ENCODE results near the gene MCIDAS. TPM values are rescaled to one million over a fixed set of nuclear protein-coding genes. Genes with fewer than 3 reads are reported as not detected.

Gene MCIDAS
- total RNA-seq, 2 experiments from 2014 or later: not detected

DNA sequence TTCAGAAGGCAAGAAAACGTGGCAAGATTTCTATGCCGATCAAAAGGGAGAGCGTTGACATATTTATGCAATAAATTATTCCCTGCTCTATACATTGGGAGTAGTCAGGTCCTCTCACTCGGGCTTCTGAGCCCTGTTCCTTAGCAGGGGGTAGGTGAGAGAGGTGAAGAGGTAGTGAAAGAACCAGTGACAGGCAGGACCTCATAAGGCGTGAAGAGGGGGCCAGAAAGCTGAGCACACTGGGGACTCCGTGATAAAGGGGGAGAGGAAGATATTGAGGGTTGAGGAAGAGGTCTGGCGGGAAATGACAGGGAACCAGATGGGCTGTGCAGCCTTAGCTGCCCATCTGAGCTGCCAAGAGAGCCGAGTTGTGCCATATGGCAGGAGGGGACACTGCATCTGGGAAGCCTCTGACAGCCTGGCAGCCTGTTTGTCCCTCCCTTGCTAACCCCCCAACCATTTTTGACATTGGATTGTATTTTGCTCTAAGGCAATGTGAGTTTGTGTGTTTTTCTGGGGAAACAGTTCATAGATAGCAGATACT, 53.4 kb downstream of the MCIDAS start:
- Mint-ChIP-seq H3K4me1 (ENCODE audit: low read depth) (peaks cover 40% of the 10 kb centered on the region), H3K27ac (peak overlapping the region; percentile 58), H3K4me3 (peak overlapping the region; percentile 77), H3K27me3 (ENCODE audit: low read depth) (peaks cover 55% of the 10 kb centered on the region), H3K9me3 (ENCODE audit: insufficient read depth) (no peaks in the 10 kb centered on the region), H3K36me3 (ENCODE audit: low read depth) (no peaks in the 10 kb centered on the region)
- DNase-seq (no peak), ATAC-seq (no peak)
- CTCF ChIA-PET: interaction anchor here (0.6 to 4.9 kb wide), 5 partner anchors 14 to 266 kb away, joined by 3 to 35 read pairs (median 4); partner anchors contain the start of genes DHX29, GPX8 and MTREX
- POLR2A ChIA-PET: no interaction called here

GRCh38 chr5:55172937-55173686, 54.0 kb downstream of the MCIDAS start, which contains the start of gene CDC20B:
Gene CDC20B (minus strand): TSS chr5:55173177. CDS start chr5:55173000, 177 bp downstream.
- Mint-ChIP-seq H3K36me3 (ENCODE audit: low read depth) (no peaks in the 10 kb centered on the region), H3K9me3 (ENCODE audit: insufficient read depth) (no peaks in the 10 kb centered on the region), H3K4me3 (peak within 1 kb of the TSS; percentile 83), H3K27ac (peak within 1 kb of the TSS; percentile 58), H3K4me1 (ENCODE audit: low read depth) (peaks cover 40% of the 10 kb centered on the region), H3K27me3 (ENCODE audit: low read depth) (peaks cover 54% of the 10 kb centered on the region)
- CTCF ChIA-PET: interaction anchor here (0.6 to 4.9 kb wide), 15 partner anchors 13 to 519 kb away, joined by 3 to 35 read pairs (median 4); partner anchors contain the start of genes DHX29, GPX8 and MTREX
- ATAC-seq: peak; percentile 89
- POLR2A ChIA-PET: no interaction called here
- DNase-seq: peak; percentile 76

- ChIA-PET CTCF (interaction anchor here (0.6 to 4.9 kb wide), 36 partner anchors 9 to 526 kb away, joined by 3 to 35 read pairs (median 3); partner anchors contain the start of genes CCNO, DHX29, GPX8 and MTREX), POLR2A (no interaction called here)
- peak; percentile 82 for DNase-seq
- Mint-ChIP-seq H3K27ac (no peak overlapping the region), H3K27me3 (ENCODE audit: low read depth) (peaks cover 57% of the 10 kb centered on the region), H3K4me1 (ENCODE audit: low read depth) (peaks cover 40% of the 10 kb centered on the region), H3K4me3 (peak overlapping the region; percentile 83), H3K9me3 (ENCODE audit: insufficient read depth) (no peaks in the 10 kb centered on the region), H3K36me3 (ENCODE audit: low read depth) (no peaks in the 10 kb centered on the region)
- ATAC-seq: peak; percentile 53
Observed at GRCh38 chr5:55172051-55172899, 54.8 kb downstream of the MCIDAS start.

GRCh38 chr5:55171471-55171870, 55.6 kb downstream of the MCIDAS start:
- POLR2A ChIA-PET: no interaction called here
- H3K27ac Mint-ChIP-seq: no peak overlapping the region
- H3K4me1 Mint-ChIP-seq (ENCODE audit: low read depth): peaks cover 34% of the 10 kb centered on the region
- DNase-seq: no peak
- no peak for ATAC-seq
- H3K4me3 Mint-ChIP-seq: no peak overlapping the region
- no peaks in the 10 kb centered on the region for H3K9me3 Mint-ChIP-seq (ENCODE audit: insufficient read depth)
- peaks cover 55% of the 10 kb centered on the region for H3K27me3 Mint-ChIP-seq (ENCODE audit: low read depth)
- CTCF ChIA-PET: interaction anchor here (0.8 to 4.9 kb wide), 23 partner anchors 10 to 520 kb away, joined by 3 to 35 read pairs (median 4); partner anchors contain the start of genes CCNO, DHX29, GPX8 and MTREX
- no peaks in the 10 kb centered on the region for H3K36me3 Mint-ChIP-seq (ENCODE audit: low read depth)

Small RNA genes within 50 kb of the gene (microRNA-seq; reads per million reads assigned to microRNA genes)
- gene MIR449A (12.6 reads per million, percentile 29 among the genes with 10 or more reads in this experiment), gene MIR449B (not detected), gene MIR449C (1.7 reads per million)

Other genes with a start within 250 kb of the MCIDAS start
- gene ESM1, start 241.7 kb downstream of the MCIDAS start, total RNA-seq: not detected
- gene GZMK, start 203.1 kb downstream of the MCIDAS start, total RNA-seq: 1 to 10 TPM; 2.4 to 2.9 TPM
- 100 to 1,000 TPM; 356 to 365 TPM for gene GZMA, start 124.7 kb downstream of the MCIDAS start, total RNA-seq
- not detected for gene GPX8, start 67.1 kb downstream of the MCIDAS start, total RNA-seq
- under 1 TPM; 0.13 to 0.16 TPM for gene CDC20B, start 54.1 kb downstream of the MCIDAS start, total RNA-seq
- gene CCNO, start 6.3 kb upstream of the MCIDAS start, total RNA-seq: not detected
- gene DHX29, start 80.4 kb upstream of the MCIDAS start, total RNA-seq: 10 to 100 TPM; 16.7 to 19.9 TPM
- gene MTREX, start 80.7 kb upstream of the MCIDAS start, total RNA-seq: 10 to 100 TPM; 61.8 to 67.1 TPM

Data from activated CD8-positive, alpha-beta T cell treated with anti-CD3 and anti-CD28 coated beads, Interleukin-2, amount 10 ng/mL, durations not matched to agents 7 days and 5 days (primary cell).